GM18861 (cell line): ENCODE measurements around the gene LRRC36.

Experiments used
- ATAC-seq: cut with Tn5 transposase; IDR thresholded peaks from one replicate; pipeline ENCODE4 v1.9.1; 2021; ENCODE audit not compliant: unreplicated experiment

Gene LRRC36

GRCh38 chr16:67291461-67291860 lies 35.2 kb upstream of the LRRC36 start:
- no peak for ATAC-seq

DNA sequence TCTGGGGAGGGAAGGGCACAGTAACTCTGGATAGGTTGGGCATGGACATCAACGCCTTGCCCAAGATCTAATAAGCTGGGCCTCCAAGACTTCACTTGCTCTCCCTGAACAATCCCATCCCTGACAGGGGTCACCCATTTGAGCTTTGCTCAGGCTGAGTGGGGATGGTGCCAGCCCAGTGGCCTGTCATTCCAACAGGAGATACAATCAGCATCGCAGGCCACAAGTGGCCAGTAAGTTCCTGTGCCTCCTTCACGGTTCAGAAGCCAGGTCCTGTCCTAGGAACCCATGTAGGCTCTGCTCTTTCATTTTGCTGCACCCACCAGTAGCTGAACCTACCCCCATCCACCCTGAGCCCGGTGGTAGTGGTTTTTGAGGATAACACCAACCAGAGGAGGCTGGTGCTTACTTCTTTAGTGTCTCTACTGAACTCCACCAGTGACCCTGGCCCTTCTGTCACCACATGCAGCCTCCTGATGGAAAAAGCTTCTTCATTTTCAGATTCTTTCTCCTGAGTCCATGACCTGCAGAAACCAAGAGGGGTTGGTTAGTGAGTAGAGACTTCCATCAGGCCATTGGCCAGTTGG lies 32.4 kb upstream of the LRRC36 start:
- ATAC-seq = no peak

- no peak for ATAC-seq
These were observed 31.7 kb upstream of the LRRC36 start for GRCh38 chr16:67294938-67295361.

DNA sequence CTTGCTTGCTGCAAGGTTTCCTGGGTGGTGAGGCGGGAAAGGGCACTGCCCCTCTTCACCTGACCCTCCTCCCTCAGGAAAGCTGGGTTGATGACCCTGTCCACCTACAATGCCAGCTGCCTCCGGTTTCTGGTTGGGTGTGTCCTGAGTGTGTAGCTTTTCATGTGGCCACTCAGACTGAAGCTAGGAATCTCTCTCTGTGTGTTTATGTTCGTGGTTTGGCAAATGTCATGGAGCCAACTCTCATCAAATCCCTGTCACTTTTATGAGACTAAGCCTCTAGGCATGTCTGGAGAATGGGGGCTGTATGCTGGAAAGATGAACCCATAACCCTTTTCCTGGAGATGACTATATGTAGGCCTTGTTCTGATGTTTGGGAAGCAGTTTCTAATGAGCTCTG lies 30.2 kb upstream of the LRRC36 start:
- no peak for ATAC-seq

DNA sequence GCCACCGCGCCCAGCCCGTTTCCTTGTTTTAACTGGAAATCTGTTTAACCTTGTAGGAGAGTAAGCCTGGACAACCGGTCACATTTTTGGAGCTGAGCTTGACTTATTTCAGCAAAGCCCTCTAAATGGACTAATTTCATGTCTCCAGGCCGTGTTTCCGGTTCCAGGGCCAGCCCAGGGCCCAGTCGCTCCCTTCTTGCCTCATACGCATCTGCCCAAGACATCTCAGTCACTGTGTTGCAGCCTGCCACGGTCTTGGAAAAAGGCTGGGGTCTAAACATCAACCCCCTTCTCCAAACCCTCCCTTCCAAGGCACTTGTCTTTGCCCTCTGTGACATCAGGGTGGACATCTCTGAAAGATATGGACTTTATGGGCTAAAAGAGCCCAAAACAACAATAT lies 28.3 kb upstream of the LRRC36 start:
- ATAC-seq = no peak

DNA sequence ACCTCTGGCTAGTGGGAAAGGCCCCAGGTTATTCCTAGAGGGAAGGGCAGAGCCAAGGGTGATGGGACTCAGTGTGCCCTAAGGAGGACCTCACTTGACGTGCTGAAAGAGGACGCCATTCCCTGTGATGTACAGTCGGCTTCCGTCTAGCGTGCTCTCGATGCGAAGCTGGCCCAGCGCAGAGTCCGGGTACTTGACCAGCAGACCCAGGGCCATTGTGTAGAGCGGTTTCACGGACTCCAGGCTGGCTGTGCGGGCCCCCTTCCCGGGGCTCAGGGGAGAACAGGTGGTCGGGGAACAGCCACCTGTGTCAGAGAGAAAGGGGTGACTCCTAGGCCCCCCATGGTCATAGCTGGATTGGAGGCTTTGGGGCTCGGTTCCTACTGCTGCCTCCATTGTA lies 27.3 kb upstream of the LRRC36 start:
- no peak for ATAC-seq

GRCh38 chr16:67301080-67301782 lies 25.4 kb upstream of the LRRC36 start:
- no peak for ATAC-seq

- no peak for ATAC-seq
These were observed 24.5 kb upstream of the LRRC36 start for GRCh38 chr16:67302076-67302475.

DNA sequence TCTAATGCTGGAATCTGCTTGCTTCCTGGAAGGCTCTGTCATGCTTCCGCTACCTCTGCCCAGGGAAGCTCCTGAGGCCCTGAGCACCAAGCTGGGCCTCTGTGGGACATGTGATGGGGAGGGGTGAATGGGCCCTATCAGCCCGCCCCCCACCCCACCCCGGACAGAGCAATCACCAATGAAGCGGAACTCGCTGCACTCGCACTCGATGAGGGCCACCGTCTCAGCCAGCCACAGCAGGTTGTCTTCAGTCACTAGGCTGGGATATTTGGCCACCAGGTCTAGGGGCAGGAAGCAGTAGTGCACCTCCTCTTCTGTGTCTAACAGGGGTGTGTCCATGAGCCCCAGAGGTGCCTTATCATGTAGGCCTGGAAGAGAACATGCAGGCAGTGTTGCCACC lies 23.6 kb upstream of the LRRC36 start:
- ATAC-seq = no peak

- ATAC-seq = no peak
These were observed 22.6 kb upstream of the LRRC36 start for GRCh38 chr16:67304020-67304419.

DNA sequence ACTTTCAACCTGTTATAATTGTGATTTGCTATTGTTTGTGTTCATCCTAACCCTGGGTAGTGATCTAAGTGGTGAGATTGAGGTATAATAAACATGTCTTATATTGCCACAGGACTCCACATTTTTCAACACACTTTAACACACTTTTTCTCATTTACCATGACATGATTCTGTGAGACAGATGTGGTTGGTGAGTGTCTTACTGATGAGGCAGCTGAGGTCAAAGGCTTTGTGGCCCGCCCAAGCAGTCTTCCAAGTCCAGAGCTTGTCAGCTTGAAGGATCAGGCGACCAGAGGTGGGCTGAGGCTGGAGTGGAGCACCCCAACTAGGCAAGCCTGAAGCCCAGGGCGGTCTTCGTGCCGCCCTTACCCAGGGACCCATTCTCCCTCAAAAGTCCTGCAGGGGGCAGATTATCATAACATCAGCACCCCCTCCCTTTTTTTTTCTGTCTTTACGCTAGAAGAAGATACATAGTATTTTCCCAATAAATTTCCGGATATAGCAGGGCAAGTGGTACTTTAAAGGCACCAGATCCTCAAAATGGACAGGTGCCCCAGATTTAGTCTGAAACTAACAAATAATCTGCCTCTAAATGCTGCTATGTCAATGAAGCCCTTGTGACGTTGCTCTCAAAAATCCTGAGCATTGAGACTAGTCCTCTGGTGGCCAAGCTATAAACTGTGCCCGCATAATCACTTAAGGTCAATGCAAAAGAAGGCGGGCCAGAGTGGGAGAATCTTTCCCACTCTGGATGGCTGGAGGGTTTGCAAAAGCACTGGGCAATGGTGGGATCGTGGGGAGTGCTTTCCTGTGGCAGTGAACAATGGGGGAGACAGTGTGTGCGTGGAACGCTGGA lies 21.2 kb upstream of the LRRC36 start:
- ATAC-seq = no peak

DNA sequence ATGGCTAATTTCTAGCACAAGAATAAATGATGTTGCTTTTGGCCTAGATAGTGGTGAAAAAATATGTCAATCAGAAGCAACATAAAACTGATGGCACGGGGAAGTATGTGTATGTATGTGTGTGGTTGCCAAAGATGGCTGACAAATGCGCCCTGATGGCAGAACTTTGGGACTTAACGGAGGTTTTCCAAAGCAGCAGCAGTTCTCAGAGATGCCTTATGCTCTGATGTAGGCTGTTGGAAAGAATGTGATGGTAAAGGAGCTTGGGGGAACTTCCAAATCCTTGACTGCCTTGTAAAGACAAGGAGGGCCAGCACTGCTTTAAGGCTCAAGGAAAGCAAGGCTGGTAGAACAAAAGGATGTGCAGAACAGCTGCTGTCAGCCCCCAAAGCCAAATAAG lies 16.1 kb upstream of the LRRC36 start:
- ATAC-seq = no peak

DNA sequence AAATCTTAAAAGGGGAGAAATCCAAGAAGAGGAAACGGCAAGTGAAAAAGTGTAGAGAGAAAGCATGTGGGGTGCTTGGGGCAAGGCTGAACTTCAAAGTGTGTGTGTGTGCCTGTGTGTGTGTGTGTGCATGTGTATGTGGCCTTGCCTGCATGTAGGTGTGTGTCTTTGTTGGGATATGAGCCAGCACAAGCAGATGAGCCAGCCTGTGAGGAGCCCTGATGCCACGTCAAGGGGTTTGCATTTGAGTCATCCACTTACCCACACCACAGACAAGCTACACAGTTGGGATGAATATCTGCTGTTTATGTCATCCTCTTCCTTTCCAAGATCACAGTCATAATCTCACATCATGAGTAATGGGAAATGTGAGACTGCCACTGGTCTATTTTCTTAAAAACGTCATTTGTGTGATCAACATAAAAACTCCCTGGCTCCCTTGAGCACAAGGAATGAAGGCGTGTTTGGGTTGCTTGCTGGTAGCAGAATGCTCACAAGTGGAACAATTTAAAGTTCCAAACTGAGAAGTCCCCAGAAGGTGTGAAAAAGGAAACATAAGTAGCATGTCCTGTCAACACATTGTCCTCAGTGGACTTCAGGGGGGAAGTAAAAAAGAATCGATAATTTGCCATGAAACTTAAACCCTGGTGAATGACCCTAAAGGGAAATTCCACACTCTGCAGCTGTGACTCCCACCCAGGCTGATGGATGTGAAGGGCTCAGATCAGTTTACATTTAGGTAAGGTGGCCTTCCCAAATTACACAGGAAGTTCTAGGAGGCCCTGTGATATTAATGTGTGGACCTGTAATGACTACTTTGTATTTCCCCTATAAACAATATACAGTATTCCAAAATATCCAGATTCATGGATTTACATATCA lies 14.8 kb upstream of the LRRC36 start:
- peak; percentile 66 for ATAC-seq

DNA sequence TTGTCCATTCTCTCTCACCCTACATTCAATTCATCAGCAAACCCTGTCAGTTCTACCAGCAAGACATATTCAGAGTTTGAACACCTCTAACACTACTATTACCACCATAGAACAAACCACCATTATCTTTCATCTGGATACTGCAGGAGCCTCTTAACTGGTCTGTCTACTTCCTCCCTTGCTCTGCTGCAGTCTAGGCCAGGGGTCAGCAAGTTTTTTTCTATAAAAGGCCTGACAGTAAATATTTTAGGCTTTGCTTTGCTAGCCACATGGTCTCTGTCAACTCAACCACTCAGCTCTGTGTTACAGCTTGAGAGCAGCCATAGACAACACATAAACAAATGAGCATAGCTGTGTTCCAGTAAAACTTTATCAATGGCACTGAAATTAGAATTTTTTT lies 13.9 kb upstream of the LRRC36 start:
- ATAC-seq = no peak

DNA sequence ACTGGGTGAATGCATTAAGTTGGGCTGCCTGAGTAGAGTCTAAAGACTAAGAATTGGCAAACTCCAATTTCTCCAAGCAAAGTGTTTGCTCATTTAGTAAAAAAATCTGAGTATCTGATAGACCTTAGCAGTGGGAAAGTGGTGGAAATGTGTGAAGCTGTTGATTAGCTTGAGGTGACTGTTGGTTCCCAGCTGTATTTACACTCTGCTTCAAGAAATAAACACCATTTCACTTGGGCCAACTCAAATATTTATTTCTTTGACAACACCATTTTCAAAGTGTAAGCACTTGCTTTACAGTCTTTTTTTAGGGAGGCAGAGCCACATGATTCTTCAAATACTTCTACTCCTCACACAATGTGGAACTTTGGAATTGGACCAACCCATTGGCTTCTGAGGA lies 8.8 kb upstream of the LRRC36 start:
- ATAC-seq = no peak

DNA sequence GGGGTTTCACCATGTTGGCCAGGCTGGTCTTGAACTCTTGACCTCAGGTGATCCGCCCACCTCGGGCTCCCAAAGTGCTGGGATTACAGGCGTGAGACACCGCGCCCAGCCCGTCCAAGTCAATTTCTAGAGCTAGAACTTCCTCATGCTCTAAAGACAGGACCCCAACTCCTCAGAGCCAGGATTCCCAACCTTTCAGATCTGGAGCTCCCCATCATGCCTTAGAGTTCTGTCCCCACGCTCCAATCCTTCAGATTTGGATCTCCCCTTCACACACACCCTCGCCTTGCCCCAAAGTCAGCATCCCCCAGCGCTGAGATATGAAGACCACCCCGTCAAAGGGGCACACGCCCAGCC lies 522 bp upstream of the LRRC36 start:
- ATAC-seq = no peak

GRCh38 chr16:67327743-67328142 lies 1.1 kb downstream of the LRRC36 start:
- ATAC-seq = no peak

GRCh38 chr16:67329901-67330300 lies 3.3 kb downstream of the LRRC36 start:
- ATAC-seq = no peak

DNA sequence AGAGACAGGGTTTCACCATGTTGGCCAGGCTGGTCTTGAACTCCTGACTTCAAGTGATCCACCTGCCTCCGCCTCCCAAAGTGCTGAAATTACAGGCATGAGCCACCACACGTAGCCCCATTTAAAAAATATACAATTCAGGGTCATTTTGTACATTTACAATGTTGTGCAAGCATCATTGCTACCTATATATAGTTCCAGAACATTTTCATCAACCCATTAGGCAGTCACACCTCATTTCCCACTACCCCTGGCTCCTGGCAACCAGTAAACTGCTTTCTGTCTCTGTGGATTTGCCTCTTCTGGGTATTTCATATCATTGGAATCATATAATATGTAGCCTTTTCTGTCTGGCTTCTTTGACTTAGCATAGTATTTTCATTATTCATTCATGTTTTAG lies 6.7 kb downstream of the LRRC36 start:
- no peak for ATAC-seq

DNA sequence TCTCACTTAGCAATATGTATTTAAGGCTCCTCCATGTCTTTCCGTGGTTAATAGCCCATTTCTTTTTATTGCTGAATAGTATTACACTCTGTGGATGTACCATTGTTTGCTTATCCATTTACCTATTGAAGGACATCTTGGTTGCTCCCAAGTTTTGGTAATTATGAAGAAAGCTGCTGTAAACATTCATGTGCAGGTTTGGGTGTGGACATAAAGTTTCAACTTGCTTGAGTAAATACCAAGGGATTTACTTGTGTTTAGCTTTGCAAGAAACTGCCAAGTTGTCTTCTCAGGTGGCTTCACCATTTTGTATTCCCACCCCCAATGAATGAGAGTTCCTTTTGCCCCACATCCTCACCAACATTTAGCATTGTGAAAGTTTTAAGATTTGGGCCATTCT lies 9.5 kb downstream of the LRRC36 start:
- no peak for ATAC-seq

- no peak for ATAC-seq
These were observed 10.0 kb downstream of the LRRC36 start for GRCh38 chr16:67336648-67337047.
